Activated CD8-positive, alpha-beta T cell treated with anti-CD3 and anti-CD28 coated beads, Interleukin-2, amount 10 ng/mL, durations not matched to agents 7 days and 5 days (primary cell): ENCODE data around the gene SLC35C1. TPM values are rescaled to one million over a fixed set of nuclear protein-coding genes. Genes with fewer than 3 reads are reported as not detected.

ENCODE experiments used
- ATAC-seq: fragments of 150-1000 bp; cut with Tn5 transposase; one replicate; pipeline ENCODE4 v1.10.0; 2021; ENCODE audit warnings: moderate library complexity
- CTCF ChIA-PET: fragments of 350-600 bp; sonication (Branson Sonifier 250); formaldehyde crosslinking; loops from one replicate; lab custom pipeline; 2021; ENCODE audit warnings: antibody characterized with exemption; lab: Charles Lee
- POLR2A ChIA-PET: fragments of 350-600 bp; sonication (Branson Sonifier 250); formaldehyde crosslinking; loops from one replicate; lab custom pipeline; 2021; ENCODE audit warnings: antibody characterized with exemption; lab: Charles Lee
- DNase-seq: peaks from one replicate; pipeline ENCODE4 v3.0.0-alpha.2; 2020
- H3K27ac Mint-ChIP-seq: one replicate; pipeline ENCODE4 v1.8.0; 2021; ENCODE audit warnings: mild to moderate bottlenecking, mixed read lengths
- H3K27me3 Mint-ChIP-seq: one replicate; pipeline ENCODE4 v1.8.0; 2021; ENCODE audit warnings: low read depth, mixed read lengths
- H3K36me3 Mint-ChIP-seq: one replicate; pipeline ENCODE4 v1.8.0; 2021; ENCODE audit warnings: low read depth, mixed read lengths
- H3K4me1 Mint-ChIP-seq: one replicate; pipeline ENCODE4 v1.8.0; 2021; ENCODE audit warnings: low read depth, mixed read lengths
- H3K4me3 Mint-ChIP-seq: one replicate; pipeline ENCODE4 v1.8.0; 2021; ENCODE audit warnings: mild to moderate bottlenecking, mixed read lengths
- H3K9me3 Mint-ChIP-seq: one replicate; pipeline ENCODE4 v1.8.0; 2022; ENCODE audit warnings: mixed read lengths; ENCODE audit not compliant: insufficient read depth
- total RNA-seq, 2 experiments: library from RNA; stranded (reverse); gene quantifications; one replicate each; pipeline ENCODE4 v1.2.3, GENCODE V29; 2021

SLC35C1 gene
- total RNA-seq, 2 experiments from 2014 or later: 21.8 to 23.5 TPM

GRCh38 chr11:45771566-45772448 lies 33.1 kb upstream of the SLC35C1 start:
- DNase-seq: peak; percentile 87
- ChIA-PET CTCF (interaction anchor here (0.6 to 3.4 kb wide), 90 partner anchors 8 to 1667 kb away, joined by 3 to 52 read pairs (median 4); partner anchors contain the start of genes PEX16 and SLC35C1), POLR2A (interaction anchor here (0.9 to 1.2 kb wide), 2 partner anchors 33 to 441 kb away, joined by 3 to 4 read pairs; partner anchors contain the start of gene SLC35C1)
- peaks cover 4% of the 10 kb centered on the region for H3K27me3 Mint-ChIP-seq
- peak overlapping the region; percentile 63 for H3K27ac Mint-ChIP-seq
- no peaks in the 10 kb centered on the region for H3K9me3 Mint-ChIP-seq
- H3K4me1 Mint-ChIP-seq: peaks cover 14% of the 10 kb centered on the region
- peak overlapping the region; percentile 75 for H3K4me3 Mint-ChIP-seq
- no peaks in the 10 kb centered on the region for H3K36me3 Mint-ChIP-seq
- peak; percentile 94 for ATAC-seq

DNA sequence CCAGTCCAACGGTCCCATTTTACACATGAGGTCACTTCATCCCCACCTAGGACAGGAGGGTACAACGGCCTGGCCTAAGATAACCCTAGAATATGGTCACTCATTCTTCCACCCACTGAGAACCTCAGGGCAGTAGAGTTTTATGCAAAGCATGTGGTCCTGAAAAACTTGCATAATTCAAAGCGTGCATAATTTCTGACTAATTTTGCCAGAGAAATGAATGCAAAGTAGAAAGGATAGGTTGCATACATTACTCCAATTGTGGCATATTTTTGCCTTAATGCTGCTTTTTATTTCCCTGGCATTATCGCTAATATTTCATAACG lies 32.5 kb upstream of the SLC35C1 start:
- no peak overlapping the region for H3K4me3 Mint-ChIP-seq
- ChIA-PET CTCF (interaction anchor here (0.9 to 3.4 kb wide), 40 partner anchors 10 to 656 kb away, joined by 3 to 52 read pairs (median 6); partner anchors contain the start of gene SLC35C1), POLR2A (interaction anchor here (0.6 to 1.2 kb wide), 2 partner anchors 32 to 160 kb away, joined by 4 read pairs; partner anchors contain the start of gene SLC35C1)
- H3K9me3 Mint-ChIP-seq: no peaks in the 10 kb centered on the region
- ATAC-seq (no peak), DNase-seq (no peak)
- no peak overlapping the region for H3K27ac Mint-ChIP-seq
- no peaks in the 10 kb centered on the region for H3K36me3 Mint-ChIP-seq
- peaks cover 14% of the 10 kb centered on the region for H3K4me1 Mint-ChIP-seq
- peaks cover 4% of the 10 kb centered on the region for H3K27me3 Mint-ChIP-seq

DNA sequence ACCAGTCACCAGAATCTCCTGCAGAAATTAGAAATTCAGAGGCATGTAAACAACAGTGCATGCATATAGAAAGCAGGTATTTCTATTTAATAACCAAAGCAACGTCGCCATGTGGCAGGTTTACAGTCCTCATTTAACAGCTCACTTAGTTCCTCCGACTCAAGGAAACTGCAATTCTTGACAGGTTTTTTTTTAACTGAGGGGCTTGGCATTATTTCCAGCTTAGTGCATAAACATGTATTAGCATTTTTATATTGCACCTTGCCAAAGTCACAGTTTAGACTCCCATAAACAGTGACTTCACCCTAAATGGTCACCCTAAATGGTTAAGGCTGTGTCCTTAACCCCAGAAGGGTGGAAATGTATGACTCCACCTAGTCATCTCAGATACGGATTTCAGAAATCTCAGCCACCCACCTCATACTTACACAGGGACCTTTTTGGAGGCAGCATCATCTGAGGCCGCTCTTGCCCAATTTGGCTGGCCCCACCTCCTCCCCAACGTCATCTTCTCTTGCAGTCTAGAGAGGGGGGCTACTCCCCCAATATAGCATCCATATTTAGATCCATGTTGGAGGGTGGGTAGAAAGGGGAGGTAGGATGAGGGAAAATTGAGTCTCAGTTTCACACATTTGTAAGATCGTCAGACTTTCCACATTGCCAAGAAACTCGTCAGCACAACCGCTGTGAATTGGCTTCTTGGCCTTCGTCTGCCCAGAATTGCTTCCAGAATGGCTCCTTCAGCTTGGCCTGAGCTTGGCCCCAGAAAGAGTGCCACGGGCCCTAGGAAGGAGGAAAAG lies 31.8 kb upstream of the SLC35C1 start:
- Mint-ChIP-seq H3K27ac (no peak overlapping the region), H3K4me3 (no peak overlapping the region), H3K9me3 (no peaks in the 10 kb centered on the region), H3K4me1 (peaks cover 14% of the 10 kb centered on the region), H3K36me3 (no peaks in the 10 kb centered on the region), H3K27me3 (peaks cover 6% of the 10 kb centered on the region)
- ATAC-seq (no peak), DNase-seq (no peak)
- ChIA-PET POLR2A (interaction anchor here (0.6 kb wide), 1 partner anchor 161 kb away, joined by 4 read pairs; no protein-coding TSS in a partner anchor), CTCF (interaction anchor here (2.4 to 3.4 kb wide), 4 partner anchors 10 to 402 kb away, joined by 18 to 52 read pairs (median 28); no protein-coding TSS in a partner anchor)

GRCh38 chr11:45773786-45774655 lies 30.9 kb upstream of the SLC35C1 start:
- H3K9me3 Mint-ChIP-seq: no peaks in the 10 kb centered on the region
- H3K4me1 Mint-ChIP-seq: peaks cover 14% of the 10 kb centered on the region
- DNase-seq (no peak), ATAC-seq (no peak)
- no peak overlapping the region for H3K4me3 Mint-ChIP-seq
- no peak overlapping the region for H3K27ac Mint-ChIP-seq
- H3K27me3 Mint-ChIP-seq: peaks cover 6% of the 10 kb centered on the region
- CTCF ChIA-PET: no interaction called here
- POLR2A ChIA-PET: no interaction called here
- no peaks in the 10 kb centered on the region for H3K36me3 Mint-ChIP-seq

DNA sequence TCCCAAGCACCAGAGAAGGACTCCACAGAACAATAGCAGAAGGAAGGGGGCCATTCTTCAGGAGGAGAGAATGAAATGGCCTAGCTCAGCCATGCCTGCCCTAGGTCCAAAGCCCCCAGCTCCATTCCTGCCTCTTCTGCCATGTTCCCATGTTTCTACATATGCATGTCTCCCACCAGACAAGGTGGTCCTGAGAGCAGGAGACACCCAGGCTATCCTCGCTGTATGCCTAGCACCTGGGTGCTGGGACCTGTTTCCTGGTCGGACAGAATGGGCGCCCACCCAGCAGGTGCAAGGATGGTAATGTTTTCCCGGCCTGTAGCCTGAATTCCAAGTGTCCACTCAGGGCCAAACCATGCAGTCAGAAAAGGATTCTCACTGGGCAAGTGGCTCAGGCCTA lies 30.2 kb upstream of the SLC35C1 start:
- no peaks in the 10 kb centered on the region for H3K9me3 Mint-ChIP-seq
- H3K27ac Mint-ChIP-seq: no peak overlapping the region
- no peak overlapping the region for H3K4me3 Mint-ChIP-seq
- peaks cover 6% of the 10 kb centered on the region for H3K27me3 Mint-ChIP-seq
- no peaks in the 10 kb centered on the region for H3K36me3 Mint-ChIP-seq
- H3K4me1 Mint-ChIP-seq: peaks cover 14% of the 10 kb centered on the region
- DNase-seq: no peak
- ChIA-PET CTCF (no interaction called here), POLR2A (no interaction called here)
- ATAC-seq: no peak

- Mint-ChIP-seq H3K4me3 (no peak overlapping the region), H3K36me3 (no peaks in the 10 kb centered on the region), H3K27ac (no peak overlapping the region), H3K27me3 (peaks cover 11% of the 10 kb centered on the region), H3K9me3 (no peaks in the 10 kb centered on the region), H3K4me1 (peaks cover under 1% of the 10 kb centered on the region)
- no peak for DNase-seq
- ChIA-PET POLR2A (no interaction called here), CTCF (no interaction called here)
- ATAC-seq: no peak
Measured at GRCh38 chr11:45777127-45777969, 27.6 kb upstream of the SLC35C1 start.

DNA sequence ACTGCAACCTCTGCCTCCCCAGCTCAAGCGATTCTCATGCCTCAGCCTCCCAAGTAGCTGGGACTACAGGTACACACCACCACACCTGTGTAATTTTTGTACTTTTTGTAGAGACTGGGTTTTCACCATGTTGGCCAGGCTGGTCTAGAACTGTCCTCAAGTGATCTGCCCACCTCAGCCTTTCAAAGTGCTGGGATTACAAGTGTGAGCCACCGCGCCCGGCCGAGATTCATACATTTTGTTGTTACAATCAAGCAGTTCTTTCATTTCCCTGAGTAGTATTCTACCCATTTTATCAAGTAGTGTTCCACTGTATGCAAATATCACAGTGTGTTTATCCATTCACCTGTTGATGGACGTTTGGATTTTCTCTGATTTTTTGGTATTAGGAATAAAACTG lies 26.6 kb upstream of the SLC35C1 start:
- no peaks in the 10 kb centered on the region for H3K4me1 Mint-ChIP-seq
- H3K36me3 Mint-ChIP-seq: no peaks in the 10 kb centered on the region
- ATAC-seq (no peak), DNase-seq (no peak)
- H3K9me3 Mint-ChIP-seq: no peaks in the 10 kb centered on the region
- ChIA-PET POLR2A (no interaction called here), CTCF (no interaction called here)
- no peak overlapping the region for H3K27ac Mint-ChIP-seq
- H3K27me3 Mint-ChIP-seq: peaks cover 15% of the 10 kb centered on the region
- H3K4me3 Mint-ChIP-seq: no peak overlapping the region

- Mint-ChIP-seq H3K36me3 (no peaks in the 10 kb centered on the region), H3K4me1 (no peaks in the 10 kb centered on the region), H3K27me3 (peaks cover 20% of the 10 kb centered on the region), H3K27ac (no peak overlapping the region), H3K4me3 (no peak overlapping the region), H3K9me3 (no peaks in the 10 kb centered on the region)
- DNase-seq (no peak), ATAC-seq (no peak)
- POLR2A ChIA-PET: no interaction called here
- CTCF ChIA-PET: interaction anchor here (1.2 kb wide), 1 partner anchor 8 kb away, joined by 3 read pairs; no protein-coding TSS in a partner anchor
Measured at GRCh38 chr11:45779602-45780001, 25.3 kb upstream of the SLC35C1 start.

DNA sequence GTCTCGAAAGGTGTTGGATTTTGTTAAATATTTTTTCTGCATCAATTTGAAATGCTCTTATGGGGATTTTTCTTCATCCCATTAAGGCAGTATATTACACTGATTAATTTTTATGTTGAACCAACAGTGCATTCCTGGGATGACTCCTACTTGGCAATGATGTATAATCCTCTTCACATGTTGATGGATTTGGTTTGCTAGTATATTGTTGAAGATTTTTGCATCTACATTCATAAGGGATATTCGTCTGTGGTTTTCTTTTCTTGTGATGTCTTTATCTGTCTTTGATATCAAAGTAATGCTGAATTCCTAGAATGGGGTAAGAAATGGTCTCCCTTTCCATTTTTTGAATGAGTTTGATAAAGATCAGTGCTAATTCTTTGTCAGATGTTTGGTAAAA lies 18.7 kb upstream of the SLC35C1 start:
- ChIA-PET POLR2A (no interaction called here), CTCF (interaction anchor here (1.7 kb wide), 1 partner anchor 15 kb away, joined by 7 read pairs; no protein-coding TSS in a partner anchor)
- H3K27ac Mint-ChIP-seq: no peak overlapping the region

DNA sequence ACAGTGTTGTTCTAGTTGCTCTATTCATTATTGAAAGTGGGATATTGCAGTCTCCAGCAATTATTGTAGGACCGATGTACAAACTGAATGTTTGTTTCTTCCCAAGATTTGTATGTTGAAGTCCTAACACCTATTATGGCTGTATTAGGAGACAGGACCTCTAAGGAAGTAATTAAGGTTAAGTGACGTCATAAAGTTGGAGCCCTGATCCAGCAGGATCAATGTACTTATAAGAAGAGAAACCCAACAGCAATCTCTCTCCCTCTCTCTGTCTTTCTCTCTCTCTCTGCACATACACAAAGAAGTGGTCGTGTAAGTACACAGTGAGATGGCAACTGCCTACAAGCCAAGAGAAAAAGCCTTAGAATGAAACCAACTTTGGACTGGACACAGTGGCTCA lies 16.1 kb upstream of the SLC35C1 start:
- peaks cover 4% of the 10 kb centered on the region for H3K4me1 Mint-ChIP-seq
- H3K27me3 Mint-ChIP-seq: peaks cover 31% of the 10 kb centered on the region
- H3K4me3 Mint-ChIP-seq: no peak overlapping the region
- ATAC-seq (no peak), DNase-seq (no peak)
- no peak overlapping the region for H3K27ac Mint-ChIP-seq
- peaks cover 18% of the 10 kb centered on the region for H3K9me3 Mint-ChIP-seq
- ChIA-PET CTCF (no interaction called here), POLR2A (no interaction called here)
- H3K36me3 Mint-ChIP-seq: peaks cover 4% of the 10 kb centered on the region

More for the DNA sequence above, 18.7 kb upstream of the SLC35C1 start:
- DNase-seq (no peak), ATAC-seq (no peak)
- peaks cover 18% of the 10 kb centered on the region for H3K9me3 Mint-ChIP-seq
- peaks cover 30% of the 10 kb centered on the region for H3K27me3 Mint-ChIP-seq
- no peak overlapping the region for H3K4me3 Mint-ChIP-seq
- peaks cover 4% of the 10 kb centered on the region for H3K36me3 Mint-ChIP-seq
- peaks cover 4% of the 10 kb centered on the region for H3K4me1 Mint-ChIP-seq
